ENCODE measurements around the gene PERM1.

PERM1 gene, protein sequence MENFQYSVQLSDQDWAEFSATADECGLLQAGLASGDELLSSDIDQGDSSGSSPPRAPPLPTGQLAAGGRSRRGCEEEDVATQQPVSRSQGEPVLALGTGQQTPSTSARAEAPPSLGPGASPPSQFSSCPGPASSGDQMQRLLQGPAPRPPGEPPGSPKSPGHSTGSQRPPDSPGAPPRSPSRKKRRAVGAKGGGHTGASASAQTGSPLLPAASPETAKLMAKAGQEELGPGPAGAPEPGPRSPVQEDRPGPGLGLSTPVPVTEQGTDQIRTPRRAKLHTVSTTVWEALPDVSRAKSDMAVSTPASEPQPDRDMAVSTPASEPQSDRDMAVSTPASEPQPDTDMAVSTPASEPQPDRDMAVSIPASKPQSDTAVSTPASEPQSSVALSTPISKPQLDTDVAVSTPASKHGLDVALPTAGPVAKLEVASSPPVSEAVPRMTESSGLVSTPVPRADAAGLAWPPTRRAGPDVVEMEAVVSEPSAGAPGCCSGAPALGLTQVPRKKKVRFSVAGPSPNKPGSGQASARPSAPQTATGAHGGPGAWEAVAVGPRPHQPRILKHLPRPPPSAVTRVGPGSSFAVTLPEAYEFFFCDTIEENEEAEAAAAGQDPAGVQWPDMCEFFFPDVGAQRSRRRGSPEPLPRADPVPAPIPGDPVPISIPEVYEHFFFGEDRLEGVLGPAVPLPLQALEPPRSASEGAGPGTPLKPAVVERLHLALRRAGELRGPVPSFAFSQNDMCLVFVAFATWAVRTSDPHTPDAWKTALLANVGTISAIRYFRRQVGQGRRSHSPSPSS

DNA sequence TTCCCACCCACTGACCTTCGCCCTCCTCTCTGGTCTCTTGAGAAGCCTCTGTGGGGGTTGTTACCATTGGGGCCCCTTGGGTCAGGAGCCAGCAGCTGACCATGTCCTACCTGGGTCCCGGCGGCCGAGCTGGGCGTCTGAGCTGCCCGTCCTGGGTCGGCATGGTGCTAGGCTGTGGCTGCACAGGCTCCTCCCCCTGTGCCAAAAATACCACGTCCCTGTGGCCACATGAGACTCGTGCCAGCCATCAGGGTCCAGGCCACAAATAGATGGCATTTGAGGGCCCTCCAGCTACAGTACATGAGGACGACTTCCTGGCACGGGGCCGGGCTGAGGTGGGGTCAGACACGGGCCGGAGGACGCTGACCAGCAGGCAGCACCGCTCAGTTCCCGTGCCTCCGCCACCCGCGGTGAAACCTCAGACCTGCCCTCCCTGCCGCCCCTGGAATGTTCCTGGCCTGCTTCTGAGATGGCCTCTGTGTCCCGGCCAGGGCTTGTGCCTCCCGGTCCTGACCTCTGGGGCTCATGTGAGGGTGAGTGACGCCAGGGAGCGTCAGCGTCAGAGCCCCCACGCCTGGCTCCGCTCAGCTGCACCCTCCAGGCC lies at the start of gene PERM1:
Gene PERM1 (minus strand): TSS at position 139 of the 604 bp plus-strand sequence. CDS start 1,064 bp downstream, outside the sequence.
- no peak for TF ChIP-seq EP300 (IDR thresholded peaks at IDR 0.05; ENCODE audit: borderline replicate concordance)
- TF ChIP-seq TEAD4 (IDR thresholded peaks at IDR 0.05), result 0 out of 2 replicates have a peak, but pooled peaks have one; percentile 40
- TF ChIP-seq, protein P1, sequence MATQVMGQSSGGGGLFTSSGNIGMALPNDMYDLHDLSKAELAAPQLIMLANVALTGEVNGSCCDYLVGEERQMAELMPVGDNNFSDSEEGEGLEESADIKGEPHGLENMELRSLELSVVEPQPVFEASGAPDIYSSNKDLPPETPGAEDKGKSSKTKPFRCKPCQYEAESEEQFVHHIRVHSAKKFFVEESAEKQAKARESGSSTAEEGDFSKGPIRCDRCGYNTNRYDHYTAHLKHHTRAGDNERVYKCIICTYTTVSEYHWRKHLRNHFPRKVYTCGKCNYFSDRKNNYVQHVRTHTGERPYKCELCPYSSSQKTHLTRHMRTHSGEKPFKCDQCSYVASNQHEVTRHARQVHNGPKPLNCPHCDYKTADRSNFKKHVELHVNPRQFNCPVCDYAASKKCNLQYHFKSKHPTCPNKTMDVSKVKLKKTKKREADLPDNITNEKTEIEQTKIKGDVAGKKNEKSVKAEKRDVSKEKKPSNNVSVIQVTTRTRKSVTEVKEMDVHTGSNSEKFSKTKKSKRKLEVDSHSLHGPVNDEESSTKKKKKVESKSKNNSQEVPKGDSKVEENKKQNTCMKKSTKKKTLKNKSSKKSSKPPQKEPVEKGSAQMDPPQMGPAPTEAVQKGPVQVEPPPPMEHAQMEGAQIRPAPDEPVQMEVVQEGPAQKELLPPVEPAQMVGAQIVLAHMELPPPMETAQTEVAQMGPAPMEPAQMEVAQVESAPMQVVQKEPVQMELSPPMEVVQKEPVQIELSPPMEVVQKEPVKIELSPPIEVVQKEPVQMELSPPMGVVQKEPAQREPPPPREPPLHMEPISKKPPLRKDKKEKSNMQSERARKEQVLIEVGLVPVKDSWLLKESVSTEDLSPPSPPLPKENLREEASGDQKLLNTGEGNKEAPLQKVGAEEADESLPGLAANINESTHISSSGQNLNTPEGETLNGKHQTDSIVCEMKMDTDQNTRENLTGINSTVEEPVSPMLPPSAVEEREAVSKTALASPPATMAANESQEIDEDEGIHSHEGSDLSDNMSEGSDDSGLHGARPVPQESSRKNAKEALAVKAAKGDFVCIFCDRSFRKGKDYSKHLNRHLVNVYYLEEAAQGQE (IDR thresholded peaks at IDR 0.05; ENCODE audit: low read depth), result no peak
- TF ChIP-seq, protein P2, sequence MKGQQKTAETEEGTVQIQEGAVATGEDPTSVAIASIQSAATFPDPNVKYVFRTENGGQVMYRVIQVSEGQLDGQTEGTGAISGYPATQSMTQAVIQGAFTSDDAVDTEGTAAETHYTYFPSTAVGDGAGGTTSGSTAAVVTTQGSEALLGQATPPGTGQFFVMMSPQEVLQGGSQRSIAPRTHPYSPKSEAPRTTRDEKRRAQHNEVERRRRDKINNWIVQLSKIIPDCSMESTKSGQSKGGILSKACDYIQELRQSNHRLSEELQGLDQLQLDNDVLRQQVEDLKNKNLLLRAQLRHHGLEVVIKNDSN (IDR thresholded peaks at IDR 0.05), result no peak
- TF ChIP-seq FOXM1 (IDR thresholded peaks at IDR 0.05; ENCODE audit: borderline replicate concordance, low read depth), result no peak
- no peak for TF ChIP-seq TCF12 (IDR thresholded peaks at IDR 0.05; ENCODE audit: low read depth)
- TF ChIP-seq CREB1 (IDR thresholded peaks at IDR 0.05; ENCODE audit: low read depth), result no peak
- no peak for TF ChIP-seq CEBPB (IDR thresholded peaks at IDR 0.05)
- peak; percentile 34; the same call in 1 of the 2 replicates for TF ChIP-seq NFIC (IDR thresholded peaks at IDR 0.05)
- TF ChIP-seq RAD21 (IDR thresholded peaks at IDR 0.05; ENCODE audit: low read depth), result no peak
- TF ChIP-seq TAF1 (IDR thresholded peaks at IDR 0.05; ENCODE audit: low read depth), result no peak

- no peak for TF ChIP-seq CEBPB (IDR thresholded peaks at IDR 0.05)
- TF ChIP-seq, protein P2 (IDR thresholded peaks at IDR 0.05), result no peak
- no peak for TF ChIP-seq ZBTB7A (IDR thresholded peaks at IDR 0.05; ENCODE audit: low read depth)
- TF ChIP-seq YY1 (IDR thresholded peaks at IDR 0.05; ENCODE audit: low read depth), result no peak
- TF ChIP-seq FOXM1 (IDR thresholded peaks at IDR 0.05; ENCODE audit: borderline replicate concordance, low read depth), result no peak
- TF ChIP-seq, protein P3, sequence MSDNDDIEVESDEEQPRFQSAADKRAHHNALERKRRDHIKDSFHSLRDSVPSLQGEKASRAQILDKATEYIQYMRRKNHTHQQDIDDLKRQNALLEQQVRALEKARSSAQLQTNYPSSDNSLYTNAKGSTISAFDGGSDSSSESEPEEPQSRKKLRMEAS (IDR thresholded peaks at IDR 0.05), result no peak
- TF ChIP-seq CREB1 (IDR thresholded peaks at IDR 0.05; ENCODE audit: low read depth), result no peak
- no peak for TF ChIP-seq RAD21 (IDR thresholded peaks at IDR 0.05; ENCODE audit: low read depth)
- TF ChIP-seq, protein P1 (IDR thresholded peaks at IDR 0.05; ENCODE audit: low read depth), result no peak
- no peak for TF ChIP-seq TEAD4 (IDR thresholded peaks at IDR 0.05)
- TF ChIP-seq TAF1 (IDR thresholded peaks at IDR 0.05; ENCODE audit: low read depth), result no peak
- no peak for TF ChIP-seq TCF12 (IDR thresholded peaks at IDR 0.05; ENCODE audit: low read depth)
- TF ChIP-seq NFIC (IDR thresholded peaks at IDR 0.05), result no peak
- no peak for TF ChIP-seq EGR1 (IDR thresholded peaks at IDR 0.05)
- no peak for TF ChIP-seq EP300 (IDR thresholded peaks at IDR 0.05; ENCODE audit: borderline replicate concordance)
Measured at GRCh38 chr1:1027791-1028190, 45.9 kb upstream of the PERM1 start.

- TF ChIP-seq EGR1 (IDR thresholded peaks at IDR 0.05) (no peak), ZBTB7A (IDR thresholded peaks at IDR 0.05; ENCODE audit: low read depth) (0 out of 2 replicates have a peak, but pooled peaks have one; percentile 9)
Measured at GRCh38 chr1:1026599-1027413, 44.9 kb upstream of the PERM1 start.

DNA sequence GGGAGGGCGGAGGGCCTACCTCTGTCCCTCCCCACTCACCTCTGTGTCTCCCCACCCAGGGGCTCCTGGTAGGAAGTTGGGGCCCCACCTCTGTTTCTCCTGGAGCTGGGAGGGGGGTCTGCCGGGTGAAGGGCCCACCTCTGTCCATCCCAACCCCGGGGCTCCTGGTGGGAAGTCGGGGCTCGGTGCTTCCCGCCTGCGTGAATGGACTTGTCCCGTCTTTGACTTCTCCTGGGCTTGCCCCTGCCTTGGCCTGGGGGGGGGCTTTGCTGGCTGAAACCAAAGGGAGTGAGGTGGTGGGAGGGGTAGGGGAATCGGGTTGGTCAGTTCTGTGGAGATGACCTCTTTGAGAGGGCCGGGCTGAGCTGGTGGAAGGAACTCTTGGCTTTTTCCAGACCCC lies 43.8 kb upstream of the PERM1 start:
- TF ChIP-seq EGR1 (IDR thresholded peaks at IDR 0.05), result no peak
- TF ChIP-seq CEBPB (IDR thresholded peaks at IDR 0.05), result no peak
- TF ChIP-seq NFIC (IDR thresholded peaks at IDR 0.05), result no peak
- TF ChIP-seq EP300 (IDR thresholded peaks at IDR 0.05; ENCODE audit: borderline replicate concordance), result no peak
- TF ChIP-seq YY1 (IDR thresholded peaks at IDR 0.05; ENCODE audit: low read depth), result no peak
- TF ChIP-seq, protein P2 (IDR thresholded peaks at IDR 0.05), result no peak
- TF ChIP-seq TCF12 (IDR thresholded peaks at IDR 0.05; ENCODE audit: low read depth), result no peak
- no peak for TF ChIP-seq FOXM1 (IDR thresholded peaks at IDR 0.05; ENCODE audit: borderline replicate concordance, low read depth)
